ENCODE results near the gene ENOX1. TPM values are rescaled to one million over a fixed set of nuclear protein-coding genes. Genes with fewer than 3 reads are reported as not detected.
A peak's percentile ranks its signal among the peaks of the same experiment; 100 is the strongest.

ENOX1 gene
- total RNA-seq, 1 donor from 2014 or later = 0.71 TPM

DNA sequence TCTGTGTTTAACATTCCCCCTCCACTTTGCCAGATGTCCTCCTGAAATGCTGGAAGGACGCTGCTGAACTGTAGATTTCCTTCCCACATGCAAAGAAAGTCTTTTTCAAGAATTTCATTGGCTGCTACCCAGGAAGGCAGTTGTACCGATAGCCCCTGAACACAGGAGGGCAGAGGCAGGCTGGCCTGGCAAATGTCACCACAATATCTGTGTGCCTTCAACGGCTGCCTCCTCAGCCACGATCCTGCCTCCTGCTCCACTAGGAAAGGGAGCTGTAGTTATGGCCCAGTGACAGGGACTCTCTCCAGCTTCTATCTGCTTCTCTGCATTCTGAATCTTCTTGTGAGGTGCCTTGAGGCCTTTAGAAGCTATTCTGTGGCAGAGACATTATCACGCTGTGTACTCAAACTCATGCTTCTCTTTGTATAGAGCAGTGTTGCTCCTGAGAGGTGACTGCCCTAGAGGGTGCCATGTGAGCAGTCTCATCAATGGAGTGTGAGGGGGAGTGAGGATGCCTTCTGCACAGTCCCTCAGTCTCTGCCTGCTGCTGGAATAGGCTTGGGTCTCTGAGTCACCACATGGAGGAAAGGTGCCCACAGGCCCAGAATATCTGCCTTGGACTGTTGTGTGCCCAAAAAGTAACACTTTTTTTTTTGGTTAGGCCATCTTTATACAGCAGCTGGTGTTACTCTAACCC lies 483.6 kb downstream of the ENOX1 start:
- Histone ChIP-seq H3K27me3 (ENCODE audit: control insufficient read depth, insufficient read depth, low read length) (no peaks in the 10 kb centered on the region), H3K36me3 (ENCODE audit: control insufficient read depth, insufficient read depth, low read length) (no peaks in the 10 kb centered on the region), H3K4me3 (ENCODE audit: low read depth, low read length) (no peak overlapping the region)
- no peak for DNase-seq (ENCODE audit: low read depth)
- peak; percentile 68 for TF ChIP-seq CTCF (IDR thresholded peaks at IDR 0.05; ENCODE audit: insufficient read depth, low read length, poor library complexity, severe bottlenecking)

GRCh38 chr13:43301346-43301969 lies 485.3 kb downstream of the ENOX1 start:
- no peak overlapping the region for H3K4me3 ChIP-seq (ENCODE audit: low read depth, low read length)
- H3K36me3 ChIP-seq (ENCODE audit: control insufficient read depth, insufficient read depth, low read length) = no peaks in the 10 kb centered on the region
- no peak for DNase-seq (ENCODE audit: low read depth)
- TF ChIP-seq CTCF (IDR thresholded peaks at IDR 0.05; ENCODE audit: insufficient read depth, low read length, poor library complexity, severe bottlenecking) = no peak
- no peaks in the 10 kb centered on the region for H3K27me3 ChIP-seq (ENCODE audit: control insufficient read depth, insufficient read depth, low read length)

DNA sequence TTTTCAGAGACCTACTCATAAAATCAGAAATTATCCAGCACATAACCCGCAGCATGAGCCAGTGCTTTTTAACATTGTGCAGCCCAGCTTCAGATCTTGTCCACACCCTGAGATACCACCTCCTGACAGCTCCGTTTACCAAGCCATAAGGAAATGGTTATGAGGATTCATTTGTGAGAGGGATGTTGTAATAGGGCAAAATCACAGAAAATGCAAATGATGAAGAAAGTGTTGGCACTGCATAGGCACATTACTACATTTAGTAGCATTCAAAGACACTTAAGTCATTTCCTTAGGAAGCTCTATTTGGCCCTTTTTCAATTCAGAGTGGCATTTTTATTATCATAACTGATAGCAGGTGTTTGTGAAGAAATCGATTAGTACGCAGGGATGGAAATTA lies 485.9 kb downstream of the ENOX1 start:
- Histone ChIP-seq H3K36me3 (ENCODE audit: control insufficient read depth, insufficient read depth, low read length) (no peaks in the 10 kb centered on the region), H3K4me3 (ENCODE audit: low read depth, low read length) (no peak overlapping the region), H3K27me3 (ENCODE audit: control insufficient read depth, insufficient read depth, low read length) (no peaks in the 10 kb centered on the region)
- no peak for DNase-seq (ENCODE audit: low read depth)
- TF ChIP-seq CTCF (IDR thresholded peaks at IDR 0.05; ENCODE audit: insufficient read depth, low read length, poor library complexity, severe bottlenecking) = no peak

- Histone ChIP-seq H3K27me3 (ENCODE audit: control insufficient read depth, insufficient read depth, low read length) (no peaks in the 10 kb centered on the region), H3K4me3 (ENCODE audit: low read depth, low read length) (no peak overlapping the region), H3K36me3 (ENCODE audit: control insufficient read depth, insufficient read depth, low read length) (no peaks in the 10 kb centered on the region)
- no peak for DNase-seq (ENCODE audit: low read depth)
- no peak for TF ChIP-seq CTCF (IDR thresholded peaks at IDR 0.05; ENCODE audit: insufficient read depth, low read length, poor library complexity, severe bottlenecking)
These were observed 487.4 kb downstream of the ENOX1 start for GRCh38 chr13:43299374-43299773.

DNA sequence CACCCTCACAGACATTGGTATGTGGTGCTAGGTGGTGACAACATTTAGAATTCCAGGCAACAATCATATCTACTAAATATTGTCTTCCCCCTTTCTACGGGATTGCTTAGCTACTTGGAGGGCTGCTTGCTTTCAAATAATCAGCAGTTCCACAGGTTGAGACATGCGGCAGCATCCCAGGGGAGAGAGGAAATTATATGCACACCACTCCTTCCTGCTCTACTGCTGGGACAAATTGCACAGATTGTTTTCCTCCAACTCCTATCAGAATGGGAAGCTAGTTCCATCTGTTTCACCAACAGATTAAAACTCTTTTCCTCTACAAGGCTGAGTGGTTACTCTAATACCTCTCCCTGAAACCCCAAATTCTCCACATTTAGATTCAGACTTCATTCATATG lies 488.0 kb downstream of the ENOX1 start:
- no peak for TF ChIP-seq CTCF (IDR thresholded peaks at IDR 0.05; ENCODE audit: insufficient read depth, low read length, poor library complexity, severe bottlenecking)
- Histone ChIP-seq H3K27me3 (ENCODE audit: control insufficient read depth, insufficient read depth, low read length) (no peaks in the 10 kb centered on the region), H3K4me3 (ENCODE audit: low read depth, low read length) (no peak overlapping the region), H3K36me3 (ENCODE audit: control insufficient read depth, insufficient read depth, low read length) (no peaks in the 10 kb centered on the region)
- DNase-seq (ENCODE audit: low read depth) = no peak

Data from kidney epithelial cell (primary cell).